ENCODE data around the gene H19. TPM values are rescaled to one million over a fixed set of nuclear protein-coding genes. Genes with fewer than 3 reads are reported as not detected.

Gene H19
- total RNA-seq, 2 experiments from 2014 or later = not detected

DNA sequence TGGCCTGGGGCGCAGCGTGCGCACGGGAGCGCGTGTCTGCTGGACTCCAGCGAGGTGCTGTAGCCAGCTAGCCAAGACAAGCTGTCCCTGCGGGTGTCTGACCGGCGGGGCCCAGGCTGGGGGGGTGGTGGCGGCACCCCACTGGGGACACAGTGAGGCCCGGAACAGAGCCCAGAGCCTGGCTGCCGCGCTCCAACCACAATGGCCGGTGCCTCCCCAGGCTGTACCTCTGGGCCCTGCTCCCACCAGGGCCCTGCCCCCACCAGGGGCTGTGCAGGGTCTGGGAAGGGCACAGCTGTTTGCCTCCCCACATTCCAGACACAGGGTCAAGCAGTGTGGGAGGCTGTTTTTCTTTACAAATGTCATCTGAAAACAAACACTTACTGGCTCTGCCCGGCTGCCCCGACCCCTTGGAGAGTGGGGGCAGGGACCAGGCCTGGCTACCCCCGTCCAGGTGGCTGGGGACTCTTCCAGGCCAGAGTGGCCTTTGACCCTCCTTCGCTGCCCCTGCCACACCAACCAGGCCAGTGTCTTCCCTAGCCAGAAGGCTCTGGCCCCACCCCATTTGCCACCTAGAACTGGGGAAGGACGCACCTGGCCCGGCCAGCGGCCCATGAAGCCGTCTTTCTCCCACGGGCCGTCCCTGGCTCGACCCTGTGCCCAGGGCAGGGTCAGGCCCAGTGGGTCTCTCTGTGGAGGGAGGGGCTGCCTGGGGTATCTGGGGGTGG is 14.6 kb downstream of the H19 start:
- no peaks in the 10 kb centered on the region for H3K9me3 Mint-ChIP-seq (ENCODE audit: low read depth)
- no peaks in the 10 kb centered on the region for H3K27me3 Mint-ChIP-seq
- intact Hi-C loops (cut with DNase I, micrococcal nuclease) = no loop called here
- H3K27ac Mint-ChIP-seq = no peak overlapping the region
- ATAC-seq = no peak
- DNase-seq = no peak
- no peaks in the 10 kb centered on the region for H3K36me3 Mint-ChIP-seq (ENCODE audit: low read depth)
- ChIA-PET POLR2A (no interaction called here), CTCF (no interaction called here)
- H3K4me3 Mint-ChIP-seq = no peak overlapping the region
- H3K4me1 Mint-ChIP-seq = no peaks in the 10 kb centered on the region

DNA sequence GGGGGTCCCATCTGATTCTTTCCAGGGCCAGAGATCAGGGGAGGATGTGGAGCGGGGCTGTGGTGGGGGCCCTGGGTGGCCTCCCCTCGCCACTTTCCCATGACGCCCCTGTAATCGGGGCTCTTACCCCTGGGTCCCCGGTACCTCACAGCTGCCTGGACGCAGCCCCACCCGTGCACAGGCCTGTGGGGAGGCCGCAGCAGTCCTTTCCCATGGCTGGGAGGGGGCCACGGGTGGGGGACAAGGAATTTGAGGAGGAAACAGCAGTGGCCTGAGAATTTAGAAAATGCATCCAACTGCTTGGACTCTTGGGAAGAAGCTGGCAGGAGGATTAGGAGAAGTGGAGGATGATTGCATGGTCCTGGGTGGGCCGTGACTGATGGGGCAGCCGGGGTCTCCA is 18.0 kb downstream of the H19 start:
- DNase-seq (no peak), ATAC-seq (no peak)
- intact Hi-C loops (cut with DNase I, micrococcal nuclease) = no loop called here
- ChIA-PET CTCF (interaction anchor here (0.6 kb wide), 1 partner anchor 324 kb away, joined by 3 read pairs; no protein-coding TSS in a partner anchor), POLR2A (no interaction called here)
- Mint-ChIP-seq H3K4me3 (no peak overlapping the region), H3K4me1 (no peaks in the 10 kb centered on the region), H3K36me3 (ENCODE audit: low read depth) (no peaks in the 10 kb centered on the region), H3K27me3 (no peaks in the 10 kb centered on the region), H3K9me3 (ENCODE audit: low read depth) (no peaks in the 10 kb centered on the region), H3K27ac (no peak overlapping the region)

DNA sequence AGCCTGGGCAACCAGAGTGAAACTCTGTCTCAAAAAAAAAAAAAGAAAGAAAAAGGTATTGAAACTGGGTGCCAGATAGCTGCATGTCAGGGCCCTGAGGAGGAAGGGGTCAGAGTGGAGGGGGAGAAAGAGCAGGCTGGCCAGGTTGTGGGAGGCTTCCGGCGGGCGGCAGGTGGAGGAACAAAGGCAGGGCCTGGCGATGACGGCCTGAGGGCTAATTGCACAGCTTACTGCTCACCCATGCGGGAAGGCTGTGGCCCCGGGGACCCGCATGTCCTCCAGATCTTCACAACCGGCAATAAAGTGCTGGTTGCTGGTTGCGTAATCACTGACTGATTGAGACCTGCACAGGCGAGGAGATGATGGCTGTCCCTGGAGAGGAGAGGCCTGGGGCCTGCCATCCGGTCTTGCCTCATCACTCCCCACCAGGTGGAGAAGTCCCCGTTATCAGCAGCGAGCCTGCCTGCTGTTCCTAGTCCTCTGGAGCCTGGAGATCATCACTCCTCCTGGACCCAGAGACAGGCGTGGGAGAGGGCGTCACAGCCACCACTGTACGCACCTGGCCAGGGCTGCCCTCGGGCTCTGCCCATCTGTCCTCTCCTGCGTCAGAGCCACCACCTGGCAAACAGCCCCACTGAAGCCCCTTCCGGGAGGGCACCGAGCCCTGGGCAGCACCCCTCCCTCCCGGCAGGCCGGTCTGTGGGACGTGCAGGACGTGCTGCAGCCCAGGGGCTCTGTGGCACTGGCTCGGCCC is 18.7 kb downstream of the H19 start:
- Mint-ChIP-seq H3K4me1 (no peaks in the 10 kb centered on the region), H3K4me3 (no peak overlapping the region), H3K36me3 (ENCODE audit: low read depth) (no peaks in the 10 kb centered on the region), H3K27me3 (no peaks in the 10 kb centered on the region), H3K27ac (no peak overlapping the region), H3K9me3 (ENCODE audit: low read depth) (no peaks in the 10 kb centered on the region)
- ChIA-PET POLR2A (no interaction called here), CTCF (no interaction called here)
- intact Hi-C loops (cut with DNase I, micrococcal nuclease) = no loop called here
- ATAC-seq = no peak
- DNase-seq = no peak

GRCh38 chr11:1975185-1975584 is 22.5 kb downstream of the H19 start:
- ATAC-seq = no peak
- DNase-seq = no peak
- intact Hi-C loops (cut with DNase I, micrococcal nuclease) = no loop called here
- Mint-ChIP-seq H3K4me3 (no peak overlapping the region), H3K36me3 (ENCODE audit: low read depth) (no peaks in the 10 kb centered on the region), H3K27me3 (no peaks in the 10 kb centered on the region), H3K27ac (no peak overlapping the region), H3K9me3 (ENCODE audit: low read depth) (no peaks in the 10 kb centered on the region), H3K4me1 (no peaks in the 10 kb centered on the region)
- ChIA-PET CTCF (no interaction called here), POLR2A (no interaction called here)

GRCh38 chr11:1970956-1971355 is 26.7 kb downstream of the H19 start:
- no peak for ATAC-seq

GRCh38 chr11:1969776-1970175 is 27.9 kb downstream of the H19 start:
- Mint-ChIP-seq H3K27me3 (no peaks in the 10 kb centered on the region), H3K4me3 (no peak overlapping the region), H3K4me1 (no peaks in the 10 kb centered on the region), H3K9me3 (ENCODE audit: low read depth) (no peaks in the 10 kb centered on the region), H3K27ac (no peak overlapping the region), H3K36me3 (ENCODE audit: low read depth) (no peaks in the 10 kb centered on the region)
- intact Hi-C loops (cut with DNase I, micrococcal nuclease) = no loop called here
- no peak for DNase-seq
- ChIA-PET POLR2A (no interaction called here), CTCF (no interaction called here)
- no peak for ATAC-seq

More at GRCh38 chr11:1970956-1971355, 26.7 kb downstream of the H19 start:
- intact Hi-C loops (cut with DNase I, micrococcal nuclease) = no loop called here
- Mint-ChIP-seq H3K4me3 (no peak overlapping the region), H3K9me3 (ENCODE audit: low read depth) (no peaks in the 10 kb centered on the region), H3K27ac (no peak overlapping the region), H3K4me1 (no peaks in the 10 kb centered on the region), H3K27me3 (no peaks in the 10 kb centered on the region), H3K36me3 (ENCODE audit: low read depth) (no peaks in the 10 kb centered on the region)
- ChIA-PET POLR2A (no interaction called here), CTCF (interaction anchor here (0.7 kb wide), 1 partner anchor 32 kb away, joined by 3 read pairs; no protein-coding TSS in a partner anchor)
- no peak for DNase-seq

DNA sequence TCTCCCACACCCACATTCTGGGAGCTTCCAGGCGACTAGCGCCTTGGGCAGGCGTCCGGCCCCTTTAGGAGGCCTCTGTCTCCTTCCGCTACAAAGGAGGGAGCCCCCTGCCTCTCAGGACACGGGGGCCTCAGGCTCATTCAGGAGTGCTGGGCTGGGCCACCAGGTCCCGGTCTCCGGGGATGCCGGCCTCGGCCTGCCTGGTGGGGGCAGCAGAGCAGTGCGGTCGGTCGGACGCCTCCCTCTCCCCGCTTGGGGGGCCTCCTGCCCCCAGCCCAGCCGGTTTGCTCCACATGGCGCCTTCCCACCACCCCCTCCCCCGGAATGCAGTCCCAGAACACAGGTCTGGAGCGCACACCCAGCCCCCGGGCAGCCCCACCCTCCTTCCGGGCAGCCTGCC is 28.6 kb downstream of the H19 start:
- H3K27ac Mint-ChIP-seq = no peak overlapping the region
- POLR2A ChIA-PET = no interaction called here
- H3K9me3 Mint-ChIP-seq (ENCODE audit: low read depth) = no peaks in the 10 kb centered on the region
- no peak for ATAC-seq
- intact Hi-C loops (cut with DNase I, micrococcal nuclease) = no loop called here
- no peaks in the 10 kb centered on the region for H3K36me3 Mint-ChIP-seq (ENCODE audit: low read depth)
- no peaks in the 10 kb centered on the region for H3K27me3 Mint-ChIP-seq
- no peak for DNase-seq
- CTCF ChIA-PET = no interaction called here
- no peak overlapping the region for H3K4me3 Mint-ChIP-seq
- H3K4me1 Mint-ChIP-seq = no peaks in the 10 kb centered on the region

DNA sequence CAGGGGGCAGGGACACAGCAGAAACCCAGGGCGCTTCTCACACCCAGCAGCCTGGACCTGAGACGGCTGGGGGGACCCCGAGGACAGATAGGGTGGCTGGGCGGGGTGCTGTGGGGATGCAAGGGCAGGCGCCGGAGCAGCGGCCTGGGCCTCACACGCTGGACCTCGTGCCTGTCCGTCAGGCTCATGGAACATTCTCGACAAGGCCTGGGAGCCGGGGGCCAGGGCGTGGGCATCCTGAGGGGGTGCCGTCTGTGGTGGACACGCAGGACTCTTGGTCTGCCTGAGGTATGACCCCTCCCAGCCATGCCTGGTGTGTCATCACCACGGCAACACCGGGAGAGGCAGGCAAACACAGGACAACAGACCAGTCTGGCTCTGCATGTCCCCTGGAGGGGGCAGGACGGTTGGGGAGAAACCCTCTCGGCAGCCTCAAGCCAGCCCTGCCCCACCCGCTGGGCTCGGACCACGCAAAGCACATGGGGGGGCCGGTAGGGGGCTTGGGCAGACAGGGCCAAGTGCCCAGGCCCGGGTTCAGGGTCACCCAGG is 29.1 kb downstream of the H19 start:
- DNase-seq = no peak

GRCh38 chr11:1967641-1968225 is 29.9 kb downstream of the H19 start:
- no peak overlapping the region for H3K27ac Mint-ChIP-seq
- H3K36me3 Mint-ChIP-seq (ENCODE audit: low read depth) = no peaks in the 10 kb centered on the region
- ChIA-PET POLR2A (interaction anchor here (0.6 kb wide), 1 partner anchor 117 kb away, joined by 4 read pairs; no protein-coding TSS in a partner anchor), CTCF (interaction anchor here (0.6 kb wide), 1 partner anchor 229 kb away, joined by 3 read pairs; no protein-coding TSS in a partner anchor)
- ATAC-seq (no peak), DNase-seq (no peak)
- no peaks in the 10 kb centered on the region for H3K9me3 Mint-ChIP-seq (ENCODE audit: low read depth)
- intact Hi-C loops (cut with DNase I, micrococcal nuclease) = no loop called here
- H3K4me3 Mint-ChIP-seq = no peak overlapping the region
- H3K4me1 Mint-ChIP-seq = no peaks in the 10 kb centered on the region
- no peaks in the 10 kb centered on the region for H3K27me3 Mint-ChIP-seq

More for the DNA sequence above, 29.1 kb downstream of the H19 start:
- no peaks in the 10 kb centered on the region for H3K36me3 Mint-ChIP-seq (ENCODE audit: low read depth)
- no peaks in the 10 kb centered on the region for H3K4me1 Mint-ChIP-seq
- ChIA-PET CTCF (no interaction called here), POLR2A (interaction anchor here (0.6 kb wide), 1 partner anchor 118 kb away, joined by 4 read pairs; no protein-coding TSS in a partner anchor)
- no peaks in the 10 kb centered on the region for H3K9me3 Mint-ChIP-seq (ENCODE audit: low read depth)
- no peaks in the 10 kb centered on the region for H3K27me3 Mint-ChIP-seq
- H3K27ac Mint-ChIP-seq = no peak overlapping the region
- no peak for ATAC-seq
- H3K4me3 Mint-ChIP-seq = no peak overlapping the region
- intact Hi-C loops (cut with DNase I, micrococcal nuclease) = no loop called here

- ChIA-PET CTCF (no interaction called here), POLR2A (no interaction called here)
- ATAC-seq (no peak), DNase-seq (no peak)
- Mint-ChIP-seq H3K27ac (no peak overlapping the region), H3K4me1 (no peaks in the 10 kb centered on the region), H3K36me3 (ENCODE audit: low read depth) (no peaks in the 10 kb centered on the region), H3K27me3 (no peaks in the 10 kb centered on the region), H3K4me3 (no peak overlapping the region), H3K9me3 (ENCODE audit: low read depth) (no peaks in the 10 kb centered on the region)
- intact Hi-C loops (cut with DNase I, micrococcal nuclease) = no loop called here
These were observed 31.1 kb downstream of the H19 start for GRCh38 chr11:1966531-1966930.

DNA sequence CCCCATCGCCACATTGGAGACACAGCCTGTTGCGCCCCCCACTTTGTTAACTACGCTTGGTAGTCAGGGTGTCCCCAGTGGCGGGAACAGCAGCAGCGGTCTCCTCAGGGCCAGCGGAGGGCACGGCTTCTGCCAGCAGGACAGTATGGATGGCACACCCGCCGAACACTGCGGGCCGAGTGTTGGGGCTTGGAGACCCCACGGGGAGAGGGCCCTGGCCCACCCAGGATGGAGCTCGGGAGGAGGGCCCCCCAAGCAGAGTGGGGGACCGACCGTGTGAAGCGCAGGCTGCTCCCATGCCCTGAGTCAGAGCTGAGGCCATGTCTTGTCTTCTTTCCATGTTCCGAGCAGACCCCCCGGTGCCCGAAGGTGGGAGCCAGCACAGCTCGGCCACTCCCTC is 32.7 kb downstream of the H19 start:
- Mint-ChIP-seq H3K9me3 (ENCODE audit: low read depth) (no peaks in the 10 kb centered on the region), H3K4me1 (no peaks in the 10 kb centered on the region), H3K27ac (no peak overlapping the region), H3K4me3 (no peak overlapping the region), H3K36me3 (ENCODE audit: low read depth) (no peaks in the 10 kb centered on the region), H3K27me3 (no peaks in the 10 kb centered on the region)
- ChIA-PET POLR2A (no interaction called here), CTCF (interaction anchor here (1.0 kb wide), 1 partner anchor 83 kb away, joined by 3 read pairs; no protein-coding TSS in a partner anchor)
- DNase-seq (no peak), ATAC-seq (no peak)
- intact Hi-C loops (cut with DNase I, micrococcal nuclease) = no loop called here

DNA sequence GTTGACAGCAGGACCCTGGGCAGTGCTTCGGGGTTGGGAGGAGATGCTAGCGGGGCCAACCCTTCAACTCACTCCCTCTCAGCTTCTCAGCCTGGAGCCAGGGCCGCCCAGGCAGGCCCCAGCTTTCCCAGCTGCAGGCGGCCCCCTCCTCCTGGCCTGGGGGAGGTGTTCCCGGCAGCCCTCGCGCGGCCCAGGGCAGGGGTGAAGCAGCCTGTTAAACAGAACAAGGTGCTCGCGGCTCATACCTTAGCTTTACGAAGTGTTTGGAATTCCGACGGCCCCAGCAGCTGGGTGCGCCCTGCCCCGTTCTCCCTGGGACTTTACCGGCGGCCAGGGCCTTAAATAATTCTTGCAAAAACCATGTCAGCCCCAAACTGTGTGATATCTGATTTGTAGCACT is 33.3 kb downstream of the H19 start:
- Mint-ChIP-seq H3K27me3 (no peaks in the 10 kb centered on the region), H3K36me3 (ENCODE audit: low read depth) (no peaks in the 10 kb centered on the region), H3K27ac (no peak overlapping the region), H3K4me3 (no peak overlapping the region), H3K9me3 (ENCODE audit: low read depth) (no peaks in the 10 kb centered on the region), H3K4me1 (no peaks in the 10 kb centered on the region)
- no peak for DNase-seq
- ATAC-seq = no peak
- intact Hi-C loops (cut with DNase I, micrococcal nuclease) = no loop called here
- ChIA-PET CTCF (no interaction called here), POLR2A (no interaction called here)

All from activated CD4-positive, alpha-beta T cell treated with anti-CD3 and anti-CD28 coated beads for 36 hours (primary cell).